Karpas-422 (cell line): ENCODE measurements around the gene SMYD4. TPM values are rescaled to one million over a fixed set of nuclear protein-coding genes. Genes with fewer than 3 reads are reported as not detected.
"Not testable (repeated sequence)": the region's sequence is repeated elsewhere in the genome, so short reads cannot be mapped to it uniquely, and the experiment has no call there.

Source experiments
- DNase-seq: peaks from one replicate; pipeline ENCODE4 v3.0.0-alpha.2; 2015
- H2AFZ ChIP-seq: fragments of 200-600 bp; sonication (generic); 2 replicates; pipeline ENCODE4 v1.6.1; 2014; ENCODE audit warnings: antibody characterized with exemption, low read length, mixed read lengths
- H3K27ac ChIP-seq: fragments of 200-600 bp; sonication (generic); 2 replicates; pipeline ENCODE4 v1.5.1; 2014; ENCODE audit warnings: mild to moderate bottlenecking, low read length, moderate library complexity
- H3K27me3 ChIP-seq: fragments of 200-600 bp; sonication (generic); 2 replicates; pipeline ENCODE4 v1.6.1; 2014; ENCODE audit warnings: low read length, mixed read lengths
- H3K36me3 ChIP-seq: fragments of 200-600 bp; sonication (generic); 2 replicates; pipeline ENCODE4 v1.6.1; 2014; ENCODE audit warnings: low read length, mixed read lengths; ENCODE audit not compliant: insufficient read depth
- H3K4me1 ChIP-seq: fragments of 200-600 bp; sonication (generic); 2 replicates; pipeline ENCODE4 v1.6.1; 2014; ENCODE audit warnings: mild to moderate bottlenecking, low read length, mixed read lengths
- H3K4me2 ChIP-seq: fragments of 200-600 bp; sonication (generic); 2 replicates; pipeline ENCODE4 v1.6.1; 2014; ENCODE audit warnings: low read length, low read depth, mild to moderate bottlenecking; ENCODE audit not compliant: poor library complexity, severe bottlenecking
- H3K4me3 ChIP-seq: fragments of 200-600 bp; sonication (generic); 2 replicates; pipeline ENCODE4 v1.5.1; 2014; ENCODE audit warnings: mild to moderate bottlenecking, antibody characterized with exemption, low read length, mixed read lengths
- H3K79me2 ChIP-seq: fragments of 200-600 bp; sonication (generic); 2 replicates; pipeline ENCODE4 v1.6.1; 2014; ENCODE audit warnings: mild to moderate bottlenecking, low read length, mixed read lengths
- H3K9ac ChIP-seq: fragments of 200-600 bp; sonication (generic); 2 replicates; pipeline ENCODE4 v1.6.0; 2014; ENCODE audit warnings: low read length
- H3K9me2 ChIP-seq: fragments of 200-600 bp; sonication (generic), shearing (Covaris generic); replicated peaks from 2 replicates; pipeline ENCODE4 v1.6.0; 2014; ENCODE audit warnings: mild to moderate bottlenecking, low read length, moderate library complexity; ENCODE audit not compliant: insufficient read depth
- H3K9me3 ChIP-seq: fragments of 300-700, 200-600 bp; sonication (generic); 2 replicates; pipeline ENCODE4 v1.6.1; 2014; ENCODE audit warnings: low read length, mixed read lengths
- H4K20me1 ChIP-seq: fragments of 200-600 bp; sonication (generic); 2 replicates; pipeline ENCODE4 v1.6.1; 2014; ENCODE audit warnings: mild to moderate bottlenecking, antibody characterized with exemption, low read length, low read depth; ENCODE audit not compliant: insufficient read depth
- total RNA-seq: library from RNA; depleted of rRNA; stranded (reverse); fragments of >200 nt; shearing (Covaris generic); gene quantifications from 2 replicates; pipeline ENCODE4 v1.2.3, GENCODE V29; 2014; ENCODE audit warnings: low replicate concordance

Gene SMYD4
- total RNA-seq, 1 experiment from 2014 or later, result 13.9 TPM

GRCh38 chr17:1870592-1870991 lies 40.9 kb upstream of the SMYD4 start:
- H3K27ac ChIP-seq, result no peak overlapping the region
- DNase-seq, result no peak

DNA sequence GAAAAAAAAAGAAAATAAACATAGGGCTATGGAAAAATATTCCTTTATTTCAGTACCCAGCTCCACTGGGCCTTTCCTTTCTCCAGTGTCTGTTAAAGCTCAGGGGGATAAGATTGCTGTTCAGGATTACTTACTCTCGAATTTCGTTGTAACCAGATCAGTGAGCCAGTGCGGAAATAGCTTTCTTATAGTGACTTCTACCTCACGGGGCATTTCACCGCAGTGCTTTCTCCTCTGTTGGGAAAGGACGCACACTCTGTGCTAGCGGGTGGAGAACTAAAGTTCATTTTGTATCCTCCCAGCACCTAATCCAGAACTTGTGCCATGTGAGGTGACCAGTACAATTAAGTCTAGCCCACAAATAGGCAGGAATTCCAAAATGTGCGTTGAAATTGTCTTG lies 38.4 kb upstream of the SMYD4 start:
- Histone ChIP-seq H4K20me1 (no peaks in the 10 kb centered on the region), H2AFZ (no peak overlapping the region), H3K79me2 (peaks cover 18% of the 10 kb centered on the region), H3K4me3 (no peak overlapping the region), H3K27ac (no peak overlapping the region), H3K9me2 (no peaks in the 10 kb centered on the region), H3K9ac (no peak overlapping the region), H3K4me2 (no peak overlapping the region), H3K36me3 (peaks cover 9% of the 10 kb centered on the region; the same call in 1 of the 2 replicates), H3K27me3 (no peaks in the 10 kb centered on the region), H3K9me3 (no peaks in the 10 kb centered on the region), H3K4me1 (no peaks in the 10 kb centered on the region)
- DNase-seq, result no peak

More at GRCh38 chr17:1870592-1870991, 40.9 kb upstream of the SMYD4 start:
- Histone ChIP-seq H3K27me3 (no peaks in the 10 kb centered on the region), H3K9ac (no peak overlapping the region), H3K9me2 (no peaks in the 10 kb centered on the region), H3K4me1 (no peaks in the 10 kb centered on the region), H2AFZ (no peak overlapping the region), H3K36me3 (peaks cover 18% of the 10 kb centered on the region; the same call in 1 of the 2 replicates), H3K9me3 (no peaks in the 10 kb centered on the region), H4K20me1 (no peaks in the 10 kb centered on the region), H3K79me2 (peaks cover 18% of the 10 kb centered on the region), H3K4me2 (no peak overlapping the region), H3K4me3 (no peak overlapping the region)

GRCh38 chr17:1867307-1867706 lies 37.6 kb upstream of the SMYD4 start:
- Histone ChIP-seq H3K4me2 (no peak overlapping the region), H3K9me2 (no peaks in the 10 kb centered on the region), H2AFZ (no peak overlapping the region), H4K20me1 (no peaks in the 10 kb centered on the region), H3K27me3 (no peaks in the 10 kb centered on the region), H3K9ac (no peak overlapping the region), H3K9me3 (no peaks in the 10 kb centered on the region), H3K27ac (no peak overlapping the region), H3K79me2 (peaks cover 18% of the 10 kb centered on the region), H3K4me3 (no peak overlapping the region), H3K36me3 (peaks cover 5% of the 10 kb centered on the region; the same call in 1 of the 2 replicates), H3K4me1 (no peaks in the 10 kb centered on the region)
- DNase-seq, result no peak

GRCh38 chr17:1865252-1866037 lies 35.7 kb upstream of the SMYD4 start:
- H3K9me2 ChIP-seq, result no peaks in the 10 kb centered on the region
- peak; percentile 89 for DNase-seq
- peaks cover 18% of the 10 kb centered on the region for H3K79me2 ChIP-seq
- no peak overlapping the region for H3K9ac ChIP-seq
- H3K9me3 ChIP-seq, result no peaks in the 10 kb centered on the region
- H3K27me3 ChIP-seq, result no peaks in the 10 kb centered on the region
- H3K4me1 ChIP-seq, result no peaks in the 10 kb centered on the region
- H2AFZ ChIP-seq, result no peak overlapping the region
- no peak overlapping the region for H3K27ac ChIP-seq
- H4K20me1 ChIP-seq, result no peaks in the 10 kb centered on the region
- no peaks in the 10 kb centered on the region; the same call in 1 of the 2 replicates for H3K36me3 ChIP-seq
- no peak overlapping the region for H3K4me3 ChIP-seq
- no peak overlapping the region for H3K4me2 ChIP-seq

DNA sequence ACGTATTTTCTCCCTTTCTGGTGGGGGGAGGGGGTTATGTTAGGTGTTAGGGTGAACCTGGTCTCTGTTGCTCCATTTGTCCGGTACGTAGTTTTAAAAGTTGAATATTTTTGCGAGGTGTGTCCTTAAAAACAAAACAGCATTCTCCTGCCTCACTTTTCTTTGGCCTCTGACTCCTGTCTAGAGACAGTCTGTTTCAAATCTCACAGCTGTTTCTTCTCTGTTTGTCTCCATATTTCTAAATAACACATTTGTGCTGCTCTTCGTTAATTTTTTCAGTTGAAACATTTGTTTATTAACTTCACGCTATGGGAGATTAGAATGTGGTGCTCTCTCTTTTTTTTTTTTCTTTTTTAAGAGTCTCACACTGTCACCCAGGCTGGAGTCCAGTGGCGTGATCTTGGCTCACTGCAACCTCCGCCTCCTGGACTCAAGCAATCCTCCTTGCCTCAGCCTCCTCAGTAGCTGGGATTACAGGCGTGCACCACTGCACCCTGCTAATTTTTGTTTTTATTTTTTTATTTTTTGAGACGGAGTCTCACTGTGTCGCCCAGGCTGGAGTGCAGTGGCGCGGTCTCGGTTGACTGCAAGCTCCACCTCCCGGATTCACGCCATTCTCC lies 31.8 kb upstream of the SMYD4 start:
- Histone ChIP-seq H3K9ac (no peak overlapping the region), H3K9me2 (no peaks in the 10 kb centered on the region), H3K4me3 (no peak overlapping the region), H3K4me1 (no peaks in the 10 kb centered on the region), H4K20me1 (no peaks in the 10 kb centered on the region), H3K27me3 (no peaks in the 10 kb centered on the region), H3K9me3 (no peaks in the 10 kb centered on the region), H3K27ac (no peak overlapping the region), H3K79me2 (0 out of 2 replicates have a peak, but pooled peaks cover 2% of the 10 kb centered on the region), H3K36me3 (no peaks in the 10 kb centered on the region; the same call in 1 of the 2 replicates), H3K4me2 (no peak overlapping the region), H2AFZ (no peak overlapping the region)
- DNase-seq, result no peak

DNA sequence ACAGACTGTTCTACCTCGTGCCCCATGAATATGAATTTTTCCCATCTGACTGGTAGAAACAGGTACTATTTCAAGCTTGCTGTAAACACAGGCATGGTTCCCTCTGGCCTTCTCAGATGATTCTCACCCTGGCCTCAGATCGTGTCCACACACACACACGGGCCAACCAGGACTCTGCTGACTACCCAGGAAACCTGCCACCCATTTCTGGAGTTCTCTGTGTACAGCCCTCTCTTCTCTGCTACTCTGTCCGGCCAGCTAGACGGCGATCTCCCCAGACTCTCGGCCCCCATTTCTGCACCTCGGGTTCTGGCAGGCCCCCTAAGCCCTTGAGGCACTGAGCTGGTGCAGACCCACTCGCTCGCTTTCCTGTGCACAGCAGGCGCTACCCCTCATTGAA lies 31.3 kb upstream of the SMYD4 start:
- no peaks in the 10 kb centered on the region for H4K20me1 ChIP-seq
- no peak overlapping the region for H2AFZ ChIP-seq
- H3K4me1 ChIP-seq, result no peaks in the 10 kb centered on the region
- H3K27me3 ChIP-seq, result no peaks in the 10 kb centered on the region
- no peaks in the 10 kb centered on the region for H3K9me3 ChIP-seq
- H3K27ac ChIP-seq, result no peak overlapping the region
- H3K4me3 ChIP-seq, result no peak overlapping the region
- no peak overlapping the region for H3K9ac ChIP-seq
- H3K9me2 ChIP-seq, result no peaks in the 10 kb centered on the region
- no peak for DNase-seq
- no peaks in the 10 kb centered on the region; the same call in 1 of the 2 replicates for H3K36me3 ChIP-seq
- H3K4me2 ChIP-seq, result no peak overlapping the region
- H3K79me2 ChIP-seq, result no peaks in the 10 kb centered on the region

DNA sequence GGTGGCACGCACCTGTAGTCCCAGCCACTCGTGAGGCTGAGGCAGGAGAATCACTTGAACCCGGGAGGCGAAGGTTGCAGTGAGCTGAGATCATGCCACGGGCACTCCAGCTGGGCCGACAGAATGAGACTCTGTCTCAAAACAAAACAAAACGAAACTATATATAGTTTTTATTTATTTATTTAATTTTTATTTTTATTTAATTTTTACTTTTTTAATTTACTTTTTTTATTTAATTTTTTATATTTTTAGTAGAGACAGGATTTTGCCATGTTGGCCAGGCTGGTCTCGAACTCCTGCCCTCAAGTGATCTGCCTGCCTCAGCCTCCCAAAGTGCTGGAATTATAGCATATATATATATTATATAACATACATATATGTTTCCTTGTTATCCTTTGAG lies 26.8 kb upstream of the SMYD4 start:
- DNase-seq, H3K27me3 ChIP-seq, H3K4me3 ChIP-seq, H3K4me1 ChIP-seq, H4K20me1 ChIP-seq, H3K9me3 ChIP-seq, H3K79me2 ChIP-seq, H3K27ac ChIP-seq, H2AFZ ChIP-seq, H3K9me2 ChIP-seq, H3K9ac ChIP-seq, H3K4me2 ChIP-seq: not testable (repeated sequence)
- H3K36me3 ChIP-seq, result peaks cover 26% of the 10 kb centered on the region; the same call in 1 of the 2 replicates

- no peak overlapping the region for H3K9ac ChIP-seq
- no peaks in the 10 kb centered on the region for H3K9me2 ChIP-seq
- H3K36me3 ChIP-seq, result peaks cover 29% of the 10 kb centered on the region; the same call in 1 of the 2 replicates
- H4K20me1 ChIP-seq, result 0 out of 2 replicates have a peak, but pooled peaks cover 3% of the 10 kb centered on the region
- H2AFZ ChIP-seq, result no peak overlapping the region
- H3K9me3 ChIP-seq, result no peaks in the 10 kb centered on the region
- no peak for DNase-seq
- no peak overlapping the region for H3K4me3 ChIP-seq
- H3K27me3 ChIP-seq, result no peaks in the 10 kb centered on the region
- peaks cover 8% of the 10 kb centered on the region for H3K79me2 ChIP-seq
- no peak overlapping the region for H3K27ac ChIP-seq
- H3K4me2 ChIP-seq, result no peak overlapping the region
- H3K4me1 ChIP-seq, result no peaks in the 10 kb centered on the region
Measured at GRCh38 chr17:1853698-1854097, 24.0 kb upstream of the SMYD4 start.
